GM12874 (cell line): ENCODE results near the gene ERGIC1.

ENCODE experiments used
- CTCF ChIP-seq: IDR thresholded peaks from 2 replicates; pipeline ENCODE4 v1.5.1; 2011; ENCODE audit warnings: low read depth, mild to moderate bottlenecking, control low read depth, low read length, moderate library complexity; ENCODE audit not compliant: insufficient read depth

The ERGIC1 gene

GRCh38 chr5:172994405-172994804 lies 160.4 kb downstream of the ERGIC1 start:
- TF ChIP-seq CTCF = no peak

GRCh38 chr5:172999372-172999973 lies 165.4 kb downstream of the ERGIC1 start:
- TF ChIP-seq CTCF = no peak

GRCh38 chr5:172999974-173000373 lies 165.9 kb downstream of the ERGIC1 start:
- no peak for TF ChIP-seq CTCF

GRCh38 chr5:173001229-173001841 lies 167.3 kb downstream of the ERGIC1 start:
- no peak for TF ChIP-seq CTCF
